ENCODE results near the gene ADCY9.

- TF ChIP-seq EZH2 (IDR thresholded peaks at IDR 0.05; ENCODE audit: low read depth): no peak
- TF ChIP-seq CTCF (conservative IDR thresholded peaks at IDR 0.05): no peak
Measured at GRCh38 chr16:4048481-4048880, 67.8 kb downstream of the ADCY9 start.

Data from PC-9 (cell line).